GM11168 (cell line): ENCODE data around the gene DGKZ.

Experiments
- in situ Hi-C: fragments of 300-500 bp; cut with MboI; formaldehyde crosslinking; loops from one replicate; pipeline ENCODE4 v1.12.0; 2022; ENCODE audit warnings: low sequenced_read_pairs; ENCODE audit not compliant: unreplicated experiment

The DGKZ gene

DNA sequence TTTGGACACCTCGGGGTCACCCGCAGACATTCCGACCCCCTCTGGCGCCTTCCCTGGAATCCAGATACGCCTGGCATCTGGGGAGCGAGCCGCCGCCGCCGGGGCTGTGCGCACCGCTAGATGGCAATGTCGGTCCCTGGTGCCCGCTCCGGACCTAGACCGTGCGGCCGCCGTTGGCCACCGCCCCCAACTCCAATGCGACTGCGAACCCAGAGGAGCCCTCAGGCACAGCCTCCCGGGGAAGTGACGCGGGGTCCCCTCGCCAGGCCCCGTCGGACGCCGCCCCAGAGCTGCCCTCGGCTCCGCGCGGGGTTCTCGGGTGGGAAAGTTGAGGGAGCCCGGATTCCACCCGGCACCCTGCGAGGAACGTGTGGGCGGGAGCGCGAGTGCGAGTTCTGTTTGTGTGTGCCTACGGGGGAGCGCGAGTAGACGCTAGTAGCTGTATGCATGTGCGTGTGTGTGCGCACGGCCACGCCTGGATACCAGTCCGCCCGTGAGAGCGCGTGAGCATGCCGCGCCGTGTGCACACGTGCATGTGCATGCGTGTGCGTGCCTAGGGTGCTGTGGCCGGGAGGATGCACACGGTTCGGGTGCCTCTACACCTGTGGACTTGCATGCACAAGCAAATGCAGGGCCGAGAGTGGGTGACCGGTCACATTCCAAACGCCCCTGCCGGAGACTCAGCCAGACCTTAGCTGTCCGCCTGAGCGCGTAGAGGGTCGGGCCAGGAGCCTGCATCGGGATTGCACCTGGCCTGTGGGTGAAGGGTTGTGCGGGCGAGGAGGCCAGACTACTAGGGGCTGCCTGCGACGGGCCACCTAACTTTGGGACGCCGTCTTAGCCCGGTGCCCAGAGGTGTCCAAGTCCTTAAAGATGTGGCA is 42.4 kb downstream of the DGKZ start:
- in situ Hi-C loops, result loop anchor here (10.0 kb wide), 1 partner anchor 145 kb away; no protein-coding TSS in a partner anchor

DNA sequence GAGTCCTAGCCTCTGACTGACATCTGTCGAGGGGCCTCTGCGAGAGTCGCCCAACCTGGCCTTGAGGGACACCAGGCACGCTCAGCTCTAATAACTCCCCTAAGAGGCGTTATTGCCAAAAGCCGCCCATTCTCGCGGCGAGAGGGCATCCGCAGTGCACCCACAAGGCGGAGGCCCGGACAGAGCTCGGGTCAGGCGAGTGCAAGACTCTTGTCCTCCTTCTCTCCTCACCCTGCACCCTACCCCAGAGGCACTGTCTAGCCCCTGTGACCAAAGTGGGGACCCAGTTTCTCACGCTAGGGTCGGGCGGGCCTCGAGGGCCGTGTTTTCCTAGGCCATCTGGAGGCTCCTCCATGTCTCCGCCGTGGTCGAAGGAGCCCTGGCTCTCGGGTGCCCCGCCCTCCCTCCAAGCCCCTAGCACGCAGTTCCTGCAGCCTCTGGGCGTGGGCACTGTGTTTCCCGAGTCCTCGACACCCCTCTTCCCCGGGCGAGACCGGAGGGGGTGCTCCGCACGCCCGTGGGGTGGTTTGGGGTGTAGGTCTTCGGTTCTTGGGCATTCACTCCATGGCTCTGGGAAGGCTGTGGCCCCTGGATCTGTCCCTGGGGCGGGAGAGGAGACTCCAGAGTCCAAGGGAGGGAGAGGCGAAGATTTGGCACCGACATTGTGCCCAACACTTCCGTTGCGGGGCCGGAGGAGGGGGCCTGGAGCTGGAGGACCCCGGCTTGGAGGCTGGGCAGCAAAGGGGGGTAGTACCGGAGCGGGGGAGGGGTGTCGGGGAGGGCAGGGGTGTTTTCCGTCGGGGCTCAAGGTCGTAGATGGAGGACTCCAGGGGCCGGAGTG is 43.3 kb downstream of the DGKZ start:
- in situ Hi-C loops, result loop anchor here (10.0 kb wide), 1 partner anchor 144 kb away; no protein-coding TSS in a partner anchor

GRCh38 chr11:46391186-46391577 is 43.9 kb downstream of the DGKZ start:
- in situ Hi-C loops, result loop anchor here (10.0 kb wide), 1 partner anchor 144 kb away; no protein-coding TSS in a partner anchor

GRCh38 chr11:46391578-46392420 is 44.5 kb downstream of the DGKZ start, which contains the start of gene CHRM4:
TSS of gene CHRM4 (minus strand) at chr11:46391776. CDS start at chr11:46386557, 5,219 bp downstream.
- in situ Hi-C loops, result loop anchor here (10.0 kb wide), 1 partner anchor 143 kb away; no protein-coding TSS in a partner anchor

DNA sequence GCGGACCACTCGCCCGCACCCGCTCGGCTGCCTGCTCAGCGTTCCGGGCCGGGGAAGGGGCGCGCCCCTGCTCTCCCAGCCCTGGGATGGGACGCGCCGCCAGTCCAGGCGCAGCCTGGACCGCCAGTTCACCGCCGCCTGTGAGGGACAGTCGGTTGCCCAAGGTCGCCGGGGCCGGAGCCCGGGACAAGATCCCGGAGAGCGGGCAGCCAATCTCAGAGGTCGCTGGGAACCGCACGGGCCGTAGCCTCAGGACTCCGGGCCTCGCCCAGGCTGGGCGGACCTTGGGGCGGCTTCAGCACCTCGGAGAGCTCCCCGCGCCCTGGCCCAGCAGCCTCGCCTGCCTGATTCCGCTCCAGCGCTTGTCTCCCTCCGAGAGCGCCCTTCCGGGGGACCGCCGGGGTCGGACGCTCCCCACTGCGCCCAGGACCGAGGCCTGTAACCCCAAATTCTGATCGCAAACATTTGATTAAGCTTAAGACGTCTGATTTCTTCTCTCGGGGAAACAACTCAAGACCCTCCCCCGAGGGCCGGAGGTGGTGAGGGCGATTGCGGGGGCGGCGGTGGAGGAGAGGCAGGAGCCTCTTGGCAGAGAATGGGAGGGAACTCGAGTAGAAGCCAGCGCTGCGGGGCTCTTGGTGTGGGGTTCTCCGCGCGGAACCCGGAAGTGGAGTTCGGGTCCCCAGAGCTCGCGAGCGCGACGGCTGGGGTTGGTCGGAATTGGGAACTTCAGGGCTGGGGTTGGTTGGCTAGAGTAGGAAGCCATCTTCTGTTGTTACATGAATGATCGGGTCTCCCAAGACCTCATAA is 45.4 kb downstream of the DGKZ start:
- in situ Hi-C loops, result loop anchor here (10.0 kb wide), 1 partner anchor 142 kb away; no protein-coding TSS in a partner anchor

GRCh38 chr11:46393231-46393616 is 46.0 kb downstream of the DGKZ start:
- in situ Hi-C loops, result loop anchor here (10.0 kb wide), 1 partner anchor 142 kb away; no protein-coding TSS in a partner anchor

GRCh38 chr11:46393759-46394158 is 46.5 kb downstream of the DGKZ start:
- in situ Hi-C loops, result loop anchor here (10.0 kb wide), 1 partner anchor 141 kb away; no protein-coding TSS in a partner anchor

DNA sequence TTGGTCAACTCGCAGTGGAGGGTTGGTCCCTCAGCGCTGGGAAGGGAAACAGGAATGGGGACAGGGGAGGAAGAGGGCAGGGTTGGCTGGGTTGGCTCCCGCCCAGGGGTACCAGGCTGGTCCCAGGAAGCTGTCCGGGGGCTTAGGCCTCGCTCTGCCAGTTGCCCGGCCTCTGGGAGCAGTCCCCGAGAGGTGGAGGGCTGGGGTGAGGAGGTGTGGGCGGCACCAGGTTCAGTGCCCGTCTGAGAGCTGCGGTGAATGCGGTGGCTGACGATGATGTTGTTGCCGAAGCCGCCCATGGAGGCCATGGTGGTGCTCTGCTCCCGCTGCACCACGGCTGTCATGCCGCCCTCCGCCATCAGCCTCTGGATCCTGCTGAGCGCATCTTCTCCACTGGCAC is 50.3 kb downstream of the DGKZ start:
- in situ Hi-C loops, result loop anchor here (10.0 kb wide), 1 partner anchor 137 kb away; no protein-coding TSS in a partner anchor

DNA sequence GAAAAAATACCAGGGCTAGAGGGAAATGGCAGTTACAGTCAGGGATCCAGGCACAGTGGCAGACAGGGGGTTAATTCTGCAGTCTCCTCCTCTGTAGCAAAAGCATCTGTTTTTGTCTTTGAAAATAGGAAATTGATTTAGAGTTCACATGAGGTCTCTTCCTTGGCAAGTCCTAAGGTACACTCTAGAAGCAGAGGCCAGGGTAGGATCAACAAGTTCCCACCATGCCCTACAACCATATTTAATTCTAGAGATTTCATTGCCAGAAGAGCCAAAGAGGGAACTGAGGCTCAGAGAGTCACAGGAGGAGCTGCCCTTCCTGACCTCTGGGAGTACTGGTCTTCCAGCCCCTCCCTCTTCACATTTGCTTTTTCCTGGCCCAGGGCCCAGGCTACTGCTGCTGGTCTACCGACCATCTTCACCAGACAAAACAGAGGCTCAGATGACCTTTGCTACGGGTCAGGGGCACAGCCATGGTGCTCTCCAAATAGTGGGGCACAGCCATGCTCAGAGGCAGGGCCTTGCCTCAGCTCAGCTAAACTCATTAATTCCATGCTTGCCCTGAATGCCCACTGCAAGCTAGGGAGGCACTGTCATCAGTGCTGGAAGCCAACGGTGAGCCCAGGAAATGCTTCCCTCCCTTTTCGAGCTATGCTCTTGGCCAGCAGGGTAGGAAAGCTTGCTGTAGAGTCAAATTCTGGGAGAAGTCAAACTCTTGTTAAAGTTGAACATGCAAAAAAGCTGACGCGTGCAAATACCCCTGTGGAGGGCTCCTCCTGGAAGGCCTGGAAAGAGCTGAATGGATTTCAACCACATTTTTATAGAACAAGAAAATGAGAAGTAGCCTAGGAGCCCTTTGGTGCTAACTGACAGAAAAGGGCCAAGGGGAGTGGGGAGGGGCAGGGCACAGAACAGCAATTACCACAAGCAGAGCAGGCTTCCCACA is 56.0 kb downstream of the DGKZ start:
- in situ Hi-C loops, result no loop called here

DNA sequence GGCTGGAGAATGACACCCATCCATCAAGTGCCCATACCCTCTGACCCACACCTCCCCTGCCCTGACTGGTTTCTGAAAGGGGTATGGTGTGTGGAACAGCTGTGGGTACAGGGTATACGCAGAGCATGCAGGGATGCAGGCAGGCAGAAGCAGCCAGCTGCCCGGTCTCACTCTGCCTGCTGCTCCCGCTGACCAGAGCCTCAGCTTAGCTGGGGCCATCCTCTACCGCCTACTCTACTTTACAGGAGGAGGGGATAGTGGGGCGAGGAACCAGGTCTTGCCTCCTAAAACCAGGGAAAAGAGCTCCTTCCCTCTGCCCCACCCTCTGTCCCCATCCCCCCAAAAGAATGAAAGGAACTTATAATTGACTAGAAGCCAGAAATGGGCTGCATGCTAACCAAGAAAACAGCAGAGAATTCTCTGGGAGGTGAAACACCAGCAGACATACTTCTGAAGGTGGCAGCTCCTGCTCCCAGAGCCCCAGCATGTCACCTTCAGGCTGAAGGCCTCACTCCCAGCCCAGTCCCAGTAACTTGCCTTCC is 57.3 kb downstream of the DGKZ start:
- in situ Hi-C loops, result no loop called here

GRCh38 chr11:46407635-46408034 is 60.4 kb downstream of the DGKZ start:
- in situ Hi-C loops, result no loop called here

- in situ Hi-C loops, result no loop called here
These were observed 61.2 kb downstream of the DGKZ start for GRCh38 chr11:46408407-46408986.

- in situ Hi-C loops, result no loop called here
These were observed 62.8 kb downstream of the DGKZ start for GRCh38 chr11:46410021-46410420.

DNA sequence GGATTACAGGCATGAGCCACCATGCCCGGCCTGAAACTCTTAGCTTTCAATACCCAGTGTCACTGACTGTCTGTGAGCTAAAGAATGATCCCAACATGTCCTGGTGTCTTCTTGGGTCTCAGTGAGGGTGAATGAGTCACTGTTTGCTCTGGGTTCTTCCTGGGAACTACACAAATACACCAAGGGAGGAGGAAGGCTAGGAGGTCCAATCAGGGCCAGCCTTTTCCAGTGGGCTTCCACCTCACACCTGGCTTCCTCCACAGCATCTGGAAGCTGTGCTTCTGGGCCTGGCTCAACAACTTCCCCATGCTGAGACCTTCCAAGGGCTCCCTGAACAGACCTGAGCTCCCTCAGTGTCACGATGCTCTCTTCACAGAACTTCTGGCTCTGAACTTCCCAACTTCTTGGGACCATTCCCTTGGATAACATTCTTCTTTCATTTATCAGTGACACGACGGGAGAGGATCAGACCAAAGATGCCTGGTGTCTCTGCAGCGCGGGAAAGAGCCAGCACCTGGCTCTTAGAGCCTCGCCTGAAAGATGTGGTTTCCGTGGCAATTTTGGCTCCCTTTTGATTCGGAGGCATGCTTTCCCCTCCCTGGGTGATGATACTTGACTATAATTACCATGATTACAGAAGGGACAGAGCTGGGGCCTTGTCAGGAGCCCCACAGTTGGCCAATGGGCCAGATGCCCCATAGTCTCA is 66.7 kb downstream of the DGKZ start:
- in situ Hi-C loops, result no loop called here

- in situ Hi-C loops, result no loop called here
These were observed 67.2 kb downstream of the DGKZ start for GRCh38 chr11:46414466-46414796.

DNA sequence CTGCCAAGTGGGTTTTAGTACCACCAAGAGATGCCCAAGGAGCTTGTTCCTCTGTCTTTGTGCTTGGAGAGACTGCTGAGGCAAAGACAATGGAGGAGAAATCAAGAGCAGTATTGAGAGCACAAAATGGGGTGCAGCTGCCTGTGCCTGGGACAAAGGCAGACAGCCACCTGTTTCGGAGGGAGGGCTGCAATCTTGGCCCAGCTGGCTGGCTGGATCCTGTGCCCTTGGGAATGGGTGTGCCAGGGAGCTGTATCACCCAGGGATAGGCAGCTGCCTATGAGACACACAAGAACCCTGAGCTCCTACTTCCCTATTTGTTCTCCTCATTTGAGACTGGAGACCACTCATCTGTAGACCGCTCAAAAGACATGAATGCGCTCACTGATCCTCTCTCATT is 67.6 kb downstream of the DGKZ start:
- in situ Hi-C loops, result no loop called here

GRCh38 chr11:46417711-46418110 is 70.4 kb downstream of the DGKZ start:
- in situ Hi-C loops, result no loop called here
